Left colon (tissue), 2 donors: ENCODE results near the gene MDM1. TPM values are rescaled to one million over a fixed set of nuclear protein-coding genes. Genes with fewer than 3 reads are reported as not detected.

Experiments used
- ATAC-seq: fragments of 200-7000 bp; cut with Tn5 transposase; one replicate; pipeline ENCODE4 v1.9.1; 2020; ENCODE audit warnings: mild to moderate bottlenecking, moderate library complexity
- DNase-seq, 2 donors: peaks; one replicate each; pipeline ENCODE4 v3.0.0-alpha.2; 2020
- intact Hi-C, 2 donors: fragments of 100-400 bp; cut with DNase I in 1 of 2; cut with micrococcal nuclease in 1 of 2; formaldehyde crosslinking; loops; one replicate each; pipeline versions ENCODE4 v1.11.2 to v1.14.0; 2022; cut with DNase I, micrococcal nuclease
- total RNA-seq, 2 donors: library from RNA; stranded (reverse); fragmentation: NEBNext Ultra II Directional; extraction: Animal tissue kit (Norgen Biotek cat#: 25700); gene quantifications; one replicate each; pipeline ENCODE4 v1.2.1, GENCODE V29; 2021
- donor health status: DM: no; HTN: no; CAD: no.
- donor health status: DM: yes; HTN: yes; CAD: no.

Gene MDM1
- total RNA-seq, 2 donors from 2014 or later, result 6.6 to 11.6 TPM

DNA sequence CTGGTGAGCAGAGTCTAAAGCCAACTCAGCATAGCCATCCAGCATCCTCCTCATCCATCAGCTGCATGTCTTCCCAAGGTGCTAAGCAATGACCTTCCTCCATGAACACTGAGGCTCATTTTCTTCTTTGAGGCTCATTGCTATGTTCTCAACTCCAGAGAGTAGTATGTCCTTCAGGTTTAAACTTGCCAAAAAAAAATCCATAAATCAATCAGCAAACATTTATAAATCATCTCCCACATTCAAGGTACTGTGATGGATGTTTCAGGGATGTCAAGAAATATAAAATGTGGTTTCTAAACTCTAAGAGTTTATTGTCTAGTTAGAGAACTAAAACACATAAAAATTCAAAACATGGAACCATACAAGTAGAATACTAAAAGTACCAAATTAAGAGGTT is 29.8 kb upstream of the MDM1 start:
- ATAC-seq (no peak), DNase-seq (no peak)
- intact Hi-C loops, result loop anchor here in 1 of 2 donors (10.0 kb wide), 1 partner anchor 323 kb away; the partner anchor contains the start of gene NUP107

GRCh38 chr12:68359674-68360073 is 27.5 kb upstream of the MDM1 start:
- DNase-seq (no peak), ATAC-seq (no peak)
- intact Hi-C loops, result loop anchor here in 1 of 2 donors (10.0 kb wide), 1 partner anchor 325 kb away; the partner anchor contains the start of gene NUP107

DNA sequence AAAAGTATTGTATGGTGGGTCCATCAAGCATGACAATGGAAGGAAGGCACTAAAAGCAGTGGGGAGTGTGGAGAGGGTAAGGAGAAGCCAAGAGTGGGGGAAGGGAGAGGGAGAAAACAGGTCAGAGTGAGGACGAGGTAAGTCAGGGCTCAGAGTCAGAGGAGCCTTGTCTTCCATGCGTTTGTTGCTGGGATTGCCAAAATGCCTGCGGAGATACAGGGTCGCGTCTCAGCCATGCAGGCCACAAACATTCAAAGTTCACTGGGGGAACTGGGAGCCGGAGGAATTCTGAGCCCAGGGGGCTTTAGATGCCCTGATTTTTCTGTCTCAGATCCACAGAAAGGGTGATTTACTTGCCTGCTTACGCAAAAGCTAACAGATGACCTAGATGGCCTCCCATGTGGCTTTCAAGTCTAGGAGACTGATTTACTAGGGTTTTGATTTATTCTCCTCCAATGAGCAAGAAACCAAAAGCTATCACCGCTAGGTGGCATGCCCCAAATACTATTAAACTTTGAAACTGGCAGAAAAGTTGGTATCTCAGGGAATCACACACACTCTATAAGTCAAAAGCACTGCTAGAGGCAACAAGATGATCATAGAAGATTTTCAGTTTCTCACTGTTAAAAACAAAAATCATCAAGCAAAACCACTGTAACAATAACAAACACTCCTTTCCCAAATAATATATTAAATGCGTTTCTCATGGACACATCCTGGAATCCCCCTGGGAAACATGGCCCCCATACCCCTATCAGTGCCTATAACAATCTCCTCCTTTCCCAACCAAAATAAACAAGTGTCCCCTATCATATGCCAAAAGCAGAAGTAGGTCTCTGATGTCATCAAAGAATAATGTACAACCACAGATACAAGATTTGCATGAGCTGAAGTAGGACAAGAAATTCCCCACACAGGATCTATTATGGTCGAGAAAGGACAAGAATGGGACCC is 26.6 kb upstream of the MDM1 start:
- peak; percentile 47 to 70 for DNase-seq
- intact Hi-C loops, result no loop called here
- peak; percentile 94 for ATAC-seq

- DNase-seq, result no peak
- no peak for ATAC-seq
- intact Hi-C loops, result no loop called here
Observed at GRCh38 chr12:68356986-68357385, 24.8 kb upstream of the MDM1 start.

DNA sequence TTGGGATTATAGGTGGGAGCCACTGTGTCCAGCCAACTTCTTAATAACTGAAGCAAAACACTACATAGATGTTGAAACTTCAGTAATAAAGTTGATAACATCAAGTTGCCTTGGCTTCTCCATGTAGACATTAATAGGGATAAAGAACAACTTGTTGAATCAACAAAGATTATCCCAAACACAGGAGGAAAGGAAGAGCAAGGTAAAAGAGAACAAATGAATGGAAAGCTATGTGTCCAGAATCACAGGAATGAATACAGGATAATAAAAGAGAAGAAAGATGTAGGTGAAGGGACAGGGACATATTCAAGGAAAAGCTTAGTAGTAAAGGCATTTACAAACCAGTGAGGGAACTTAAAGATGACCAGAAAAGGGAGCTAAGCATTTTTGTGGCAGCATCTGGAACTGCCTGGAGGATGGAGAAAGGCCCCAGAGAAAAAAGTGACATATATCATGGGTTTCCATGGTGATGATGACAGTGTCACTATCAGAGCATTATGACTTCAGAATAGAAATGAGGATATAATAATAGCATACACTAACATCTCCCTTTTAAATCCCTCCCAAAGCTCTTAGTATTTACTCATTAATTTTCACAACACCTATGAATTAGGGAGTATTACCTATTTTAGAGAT is 24.0 kb upstream of the MDM1 start:
- intact Hi-C loops, result no loop called here
- ATAC-seq (no peak), DNase-seq (no peak)

- no peak for DNase-seq
- no peak for ATAC-seq
- intact Hi-C loops, result no loop called here
Observed at GRCh38 chr12:68354977-68355541, 22.9 kb upstream of the MDM1 start.

GRCh38 chr12:68352067-68352466 is 19.9 kb upstream of the MDM1 start:
- intact Hi-C loops, result no loop called here
- DNase-seq (no peak), ATAC-seq (no peak)

DNA sequence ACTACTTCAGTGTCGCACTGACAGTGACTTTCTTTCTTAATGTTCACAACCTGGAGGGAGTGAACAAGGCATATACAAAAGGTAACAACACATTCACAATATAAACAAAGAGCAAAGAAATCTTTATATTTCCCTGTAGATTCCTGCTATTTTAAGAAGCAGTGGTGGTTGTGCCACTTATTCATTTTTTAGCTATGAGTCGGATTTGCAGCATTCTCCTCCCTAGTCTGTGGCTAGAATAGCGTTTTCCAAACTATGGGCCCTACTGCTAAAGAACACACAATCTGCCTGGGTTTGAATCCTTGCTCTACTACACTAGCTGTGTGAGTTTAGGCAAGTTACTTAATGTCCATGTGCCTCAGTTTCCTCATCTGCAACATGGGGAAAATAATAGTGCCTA is 18.6 kb upstream of the MDM1 start:
- intact Hi-C loops, result no loop called here
- DNase-seq (no peak), ATAC-seq (no peak)

DNA sequence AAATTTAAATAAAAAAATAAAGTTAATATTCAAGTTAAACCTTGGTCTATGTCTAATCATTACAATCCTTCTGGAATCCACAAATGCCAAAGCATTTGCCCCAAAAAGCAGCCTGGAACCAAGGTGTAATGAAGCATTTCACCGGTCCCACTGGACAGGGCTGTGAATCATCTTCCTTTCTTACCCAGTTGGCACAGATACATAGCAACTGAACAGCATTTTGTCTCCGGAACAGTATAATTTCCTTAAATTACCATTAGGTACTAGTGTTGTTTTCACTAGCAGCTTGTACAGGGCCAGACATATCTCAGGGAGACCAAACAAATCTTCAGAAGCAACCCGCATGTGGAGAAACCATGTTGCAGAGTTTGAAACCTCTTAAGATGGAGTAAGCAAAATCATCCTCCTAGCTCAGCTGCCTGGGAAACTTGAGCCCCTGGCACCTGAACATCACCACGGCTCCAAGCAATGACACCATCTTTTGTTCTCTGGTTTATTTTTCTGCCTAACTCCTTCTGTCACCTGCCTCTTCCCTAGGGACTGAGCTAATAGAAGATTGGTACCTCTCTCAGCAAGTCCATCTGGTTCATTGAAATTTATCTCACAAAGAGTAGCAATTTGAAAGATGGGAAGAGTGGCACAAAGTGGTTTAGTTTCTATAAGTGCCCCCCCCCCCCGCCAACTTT is 17.9 kb upstream of the MDM1 start:
- intact Hi-C loops, result no loop called here
- no peak for ATAC-seq
- no peak for DNase-seq

GRCh38 chr12:68349220-68349621 is 17.1 kb upstream of the MDM1 start:
- no peak for ATAC-seq
- intact Hi-C loops, result no loop called here
- DNase-seq, result no peak

DNA sequence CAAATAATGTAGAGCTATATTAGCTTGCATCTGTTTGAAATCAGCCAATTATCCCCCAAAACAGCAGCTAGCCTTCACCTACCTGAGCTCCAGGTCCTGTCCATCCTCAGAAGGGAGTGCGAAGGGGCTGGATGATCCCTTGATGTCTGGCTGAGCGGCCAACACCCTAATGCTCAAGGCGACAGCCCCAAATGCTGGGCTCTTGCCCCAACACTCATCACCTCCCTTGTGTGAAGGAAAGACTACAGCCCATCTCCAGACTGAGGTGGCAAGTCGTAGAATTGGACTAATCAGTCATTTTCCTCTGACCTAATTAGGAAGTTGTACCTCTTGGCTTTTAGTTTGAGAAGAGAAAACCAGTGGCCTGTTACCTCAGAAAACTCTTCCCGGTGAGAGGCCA is 16.3 kb upstream of the MDM1 start:
- no peak for DNase-seq
- intact Hi-C loops, result no loop called here
- no peak for ATAC-seq

DNA sequence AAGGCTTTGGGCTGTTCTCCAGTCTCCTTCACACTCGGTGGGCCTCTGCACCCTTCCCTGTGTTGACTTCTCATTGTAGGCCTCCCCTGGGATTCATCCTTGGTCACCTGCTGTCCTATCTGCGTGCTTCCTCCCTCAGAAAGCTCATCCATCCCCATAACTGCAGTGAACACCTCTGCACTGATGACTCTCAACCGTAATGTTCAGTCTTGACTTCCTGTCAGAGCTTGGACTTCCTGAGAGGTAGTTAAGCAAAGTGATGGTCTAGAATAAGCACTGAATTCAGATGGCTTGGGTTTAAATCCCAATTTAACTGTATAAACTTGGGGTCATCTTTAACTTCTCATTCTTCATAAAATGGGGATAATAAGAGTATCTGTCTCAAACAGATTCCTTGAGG is 13.6 kb upstream of the MDM1 start:
- DNase-seq (no peak), ATAC-seq (no peak)
- intact Hi-C loops, result no loop called here

- ATAC-seq (no peak), DNase-seq (no peak)
- intact Hi-C loops, result no loop called here
Observed at GRCh38 chr12:68344126-68344525, 12.0 kb upstream of the MDM1 start.

DNA sequence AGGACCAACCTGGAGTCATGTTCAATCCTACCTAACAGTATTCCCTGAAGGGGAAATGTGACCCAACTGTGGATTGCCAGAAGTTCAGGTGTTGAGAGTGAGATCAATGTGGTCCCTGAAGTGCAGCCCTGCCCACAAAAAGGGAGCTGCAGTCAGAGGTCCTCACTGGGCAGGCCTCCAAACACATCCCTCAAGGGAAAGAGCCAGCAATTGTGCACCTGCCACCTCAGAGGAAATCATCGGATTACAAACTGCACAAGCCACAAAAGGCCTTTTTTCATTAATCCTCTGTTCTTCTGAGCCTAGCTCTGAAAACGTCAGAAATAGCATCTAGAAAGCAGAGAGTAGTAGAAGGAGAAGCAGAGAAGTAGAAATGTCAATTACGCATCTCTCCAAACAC is 10.8 kb upstream of the MDM1 start:
- ATAC-seq (no peak), DNase-seq (no peak)
- intact Hi-C loops, result no loop called here

GRCh38 chr12:68341822-68342221 is 9.7 kb upstream of the MDM1 start:
- intact Hi-C loops, result no loop called here
- ATAC-seq (no peak), DNase-seq (no peak)

- DNase-seq (no peak), ATAC-seq (no peak)
- intact Hi-C loops, result no loop called here
Observed at GRCh38 chr12:68340404-68341270, 8.5 kb upstream of the MDM1 start.

- ATAC-seq (peak; percentile 3), DNase-seq (peak in 1 of 2 donors; percentile 49)
- intact Hi-C loops, result no loop called here
Observed at GRCh38 chr12:68336889-68337303, 4.7 kb upstream of the MDM1 start.

DNA sequence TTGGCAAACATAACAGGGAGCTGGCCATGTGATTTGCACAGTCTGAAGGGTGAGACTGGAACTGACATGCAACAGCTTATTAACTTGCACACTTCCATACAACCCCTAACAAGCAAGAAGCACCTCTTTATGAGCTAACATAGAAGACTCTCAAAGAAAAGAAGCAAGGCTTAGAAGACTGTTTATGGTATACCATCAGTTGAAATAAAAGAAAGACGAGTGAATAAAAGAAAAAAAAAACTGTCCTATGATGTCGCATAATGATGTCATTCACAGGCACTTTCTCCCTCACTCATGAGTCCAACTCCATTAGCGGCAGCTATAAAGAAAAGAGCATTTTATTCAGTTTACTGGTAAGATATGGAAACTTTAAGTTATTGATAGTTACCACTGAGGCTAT is 3.3 kb upstream of the MDM1 start:
- intact Hi-C loops, result no loop called here

More for the DNA sequence above, 3.3 kb upstream of the MDM1 start:
- ATAC-seq (no peak), DNase-seq (no peak)
